Posterior vena cava (tissue), 2 donors: ENCODE results near the gene APOL2. TPM values are rescaled to one million over a fixed set of nuclear protein-coding genes. Genes with fewer than 3 reads are reported as not detected.
A peak's percentile ranks its signal among the peaks of the same experiment; 100 is the strongest.
"Not testable (repeated sequence)": the region's sequence is repeated elsewhere in the genome, so short reads cannot be mapped to it uniquely, and the experiment has no call there.

Source experiments
- DNase-seq: peaks from one replicate; pipeline ENCODE4 v3.0.0-alpha.2; 2020; ENCODE audit warnings: low spot score
- intact Hi-C, 2 donors: fragments of 100-400 bp; cut with DNase I; formaldehyde crosslinking; loops; one replicate each; pipeline versions ENCODE4 v1.14.1 to v1.14.2; 2022 to 2023
- microRNA-seq, 2 donors: library from miRNA; unstranded; fragments of <30 nt; microRNA quantifications; one replicate each; pipeline ENCODE4 v1.2.0, GENCODE V29; 2020 to 2021; ENCODE audit warnings: borderline microRNAs expressed in 2 of 2
- total RNA-seq, 2 donors: library from RNA; stranded (reverse); fragmentation: NEBNext Ultra II Directional; extraction: Animal tissue kit (Norgen Biotek cat#: 25700); gene quantifications; one replicate each; pipeline ENCODE4 v1.2.1, GENCODE V29; 2021
- donor health status: DM: yes; HTN: yes; CAD: no.
- donor health status: DM: yes; HTN: yes; CAD: no.

The APOL2 gene
- total RNA-seq, 2 donors from 2014 or later: 50.5 to 54.4 TPM

DNA sequence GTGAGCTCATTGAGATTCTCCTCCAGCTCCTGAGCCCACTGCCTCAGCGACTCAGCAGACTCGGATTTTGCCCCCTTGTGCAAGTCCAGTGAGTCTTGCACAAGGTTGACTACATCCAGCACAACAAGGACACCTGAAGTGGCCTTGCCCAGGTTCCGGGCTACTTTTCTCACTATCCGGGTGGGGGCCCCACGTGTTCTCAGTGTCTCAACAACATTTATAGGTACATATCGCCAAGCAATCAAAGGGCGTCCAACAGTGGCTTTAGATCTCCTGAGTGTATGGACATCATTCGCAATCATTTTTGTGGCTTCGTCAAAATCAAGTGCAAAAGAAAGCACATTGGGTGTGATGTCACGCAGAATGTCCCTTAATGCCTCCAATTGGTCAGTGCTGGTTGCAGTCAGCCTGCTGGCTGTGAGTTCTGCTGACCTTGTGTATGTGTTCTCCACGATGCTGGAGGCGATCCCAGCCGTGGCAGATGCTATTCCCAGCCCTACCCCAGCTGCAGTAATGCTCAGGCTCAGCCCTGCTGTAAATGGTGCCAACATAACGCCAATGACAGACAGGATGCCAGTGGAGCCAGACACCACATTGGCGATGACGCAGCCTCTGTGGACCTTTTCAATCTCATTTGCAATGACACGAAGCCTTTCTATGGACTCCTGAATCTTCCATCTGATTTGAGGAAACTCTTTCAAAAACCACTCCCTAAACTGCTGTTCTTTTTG is 48.1 kb downstream of the APOL2 start:
- intact Hi-C loops: loop anchor here (10.0 kb wide), 2 partner anchors 84 to 304 kb away; no protein-coding TSS in a partner anchor
- DNase-seq: peak; percentile 92

DNA sequence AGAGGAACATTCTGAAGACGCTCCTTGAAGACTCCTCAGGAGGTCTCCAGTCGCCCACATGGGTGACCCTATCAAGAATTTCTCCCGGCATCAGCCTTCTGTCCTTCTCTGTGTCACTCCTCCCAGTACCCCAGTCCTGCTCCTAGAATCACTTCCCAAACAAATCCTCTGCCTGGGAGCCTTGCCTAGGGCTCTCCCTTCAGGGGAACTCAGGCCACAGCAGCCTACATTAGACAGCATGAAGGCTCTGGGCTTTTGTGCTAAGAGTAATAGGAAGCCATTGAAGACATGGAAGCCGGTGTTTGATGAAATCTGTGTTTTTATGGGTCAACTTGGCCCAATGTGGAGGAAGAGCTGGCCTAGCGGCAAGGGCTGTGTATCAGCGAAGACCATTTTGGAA is 51.5 kb downstream of the APOL2 start:
- DNase-seq, intact Hi-C loops: not testable (repeated sequence)

GRCh38 chr22:36185828-36186624 is 53.3 kb downstream of the APOL2 start:
- DNase-seq: no peak
- intact Hi-C loops: no loop called here

DNA sequence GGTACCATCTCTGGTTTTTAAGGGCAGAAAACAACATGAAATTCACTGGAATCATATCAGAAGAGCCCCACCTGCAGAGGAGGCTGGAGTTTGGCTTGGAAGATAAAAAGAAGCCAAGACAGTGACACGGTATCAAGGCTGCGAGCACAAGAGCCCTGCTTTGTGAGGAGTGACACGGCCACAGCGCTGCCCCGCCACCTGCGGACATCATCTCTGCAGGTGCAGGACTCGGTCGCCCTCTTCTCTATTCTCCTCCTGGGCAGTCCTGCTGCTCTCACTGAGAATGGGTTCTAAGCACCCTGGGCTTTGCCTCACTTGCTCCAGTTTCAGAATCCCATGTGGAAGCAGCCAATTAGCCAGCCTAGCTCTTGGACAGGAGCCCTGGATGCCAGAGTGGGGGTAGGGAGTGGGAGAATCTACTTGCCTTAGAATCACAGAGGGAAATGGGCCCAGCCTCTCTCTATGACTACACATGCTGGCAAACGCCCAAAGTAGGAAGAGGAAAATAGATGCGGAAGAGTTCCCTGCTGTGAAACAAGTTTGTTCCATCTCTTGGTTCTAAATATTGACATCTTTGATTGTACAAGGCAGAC is 54.8 kb downstream of the APOL2 start:
- DNase-seq: no peak

GRCh38 chr22:36183446-36183845 is 55.9 kb downstream of the APOL2 start:
- intact Hi-C loops: no loop called here

More for the DNA sequence above, 54.8 kb downstream of the APOL2 start:
- intact Hi-C loops: no loop called here

DNA sequence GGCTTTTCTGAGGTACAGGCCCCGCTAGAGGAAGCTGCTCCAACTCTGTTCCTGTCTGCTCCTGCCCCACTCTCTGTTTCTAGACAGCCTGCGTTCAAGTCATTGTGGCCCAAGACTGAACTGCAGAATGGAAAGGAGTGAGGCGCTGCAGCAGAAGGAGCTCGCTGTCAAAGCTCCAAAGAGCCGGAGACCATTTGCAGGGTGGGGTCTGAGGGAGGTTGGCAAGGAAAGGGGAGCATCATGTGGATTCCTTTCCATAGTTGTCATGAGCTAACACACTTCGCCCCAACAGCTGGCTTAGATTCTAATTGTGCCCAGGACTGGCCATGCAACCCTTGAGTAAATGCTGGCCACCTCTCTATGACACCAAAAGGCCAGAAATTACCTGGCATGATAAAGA is 56.5 kb downstream of the APOL2 start:
- no peak for DNase-seq
- intact Hi-C loops: no loop called here

More at GRCh38 chr22:36183446-36183845, 55.9 kb downstream of the APOL2 start:
- no peak for DNase-seq

GRCh38 chr22:36182056-36182455 is 57.3 kb downstream of the APOL2 start:
- DNase-seq: no peak
- intact Hi-C loops: no loop called here

DNA sequence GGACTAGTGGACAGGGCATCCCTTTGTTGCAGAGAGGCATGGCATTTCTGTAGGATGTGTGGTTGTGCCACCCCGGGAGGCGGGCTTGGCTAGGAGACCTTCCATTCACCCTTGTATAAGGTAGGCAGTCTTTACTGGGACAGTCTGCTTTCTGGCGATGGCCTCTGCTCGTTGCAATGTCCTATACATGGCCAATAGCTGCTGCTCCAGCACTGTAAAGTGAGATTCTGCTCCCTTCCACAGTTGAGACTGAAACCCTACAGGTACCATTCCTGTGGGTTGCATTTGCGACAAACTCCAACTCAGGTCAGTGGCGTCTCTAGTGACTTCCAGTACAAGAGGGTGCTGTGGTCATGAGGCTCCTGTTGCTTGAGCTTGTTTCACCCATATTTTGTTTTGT is 58.4 kb downstream of the APOL2 start:
- no peak for DNase-seq
- intact Hi-C loops: loop anchor here in 1 of 2 donors (2.0 kb wide), 1 partner anchor 36 kb away; no protein-coding TSS in a partner anchor

- intact Hi-C loops: loop anchor here in 1 of 2 donors (2.0 kb wide), 1 partner anchor 35 kb away; no protein-coding TSS in a partner anchor
- peak; percentile 96 for DNase-seq
Measured at GRCh38 chr22:36180038-36180880, 59.1 kb downstream of the APOL2 start.

GRCh38 chr22:36177160-36177559 is 62.2 kb downstream of the APOL2 start:
- intact Hi-C loops: no loop called here
- DNase-seq: no peak

Small RNAs within 50 kb of the gene (microRNA-seq; reads per million reads assigned to microRNA genes)
- gene MIR6819: 0.32 to 0.52 reads per million in 2 donors

Other genes with a start within 250 kb of the APOL2 start
- 100 to 1,000 TPM; 114 to 124 TPM for gene RBFOX2, start 210.7 kb downstream of the APOL2 start, total RNA-seq
- gene APOL3, start 78.8 kb downstream of the APOL2 start, total RNA-seq: 10 to 100 TPM; 54.5 to 69.2 TPM
- gene APOL4, start 37.7 kb downstream of the APOL2 start, total RNA-seq: 1 to 10 TPM; 7.5 to 9.5 TPM
- gene APOL1, start 13.6 kb upstream of the APOL2 start, total RNA-seq: 10 to 100 TPM; 39.9 to 69.3 TPM
- 100 to 1,000 TPM; 831 to 938 TPM for gene MYH9, start 148.4 kb upstream of the APOL2 start, total RNA-seq
- gene TXN2, start 242.1 kb upstream of the APOL2 start, total RNA-seq: 10 to 100 TPM; 38.7 to 50.1 TPM